ENCODE results near the gene PAX6.

DNA sequence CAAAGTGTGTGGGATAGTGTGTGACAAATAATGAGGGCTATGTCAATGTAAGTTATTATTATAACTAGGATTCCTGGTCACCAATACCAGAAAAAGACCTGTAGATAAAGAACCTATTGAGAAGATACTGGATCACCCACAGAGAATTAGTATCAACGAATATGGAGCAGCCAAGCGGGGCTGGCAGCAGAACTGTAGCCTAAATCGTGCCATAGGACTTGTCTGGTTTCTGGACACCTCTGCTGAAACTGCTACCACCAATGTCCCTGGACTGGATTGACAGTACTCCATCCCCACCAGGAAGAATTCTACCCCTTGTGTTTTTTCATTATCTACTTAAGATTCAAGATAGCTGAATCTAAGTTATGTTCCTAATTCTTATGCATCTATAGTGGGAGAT lies 30.3 kb upstream of the PAX6 start:
- TF ChIP-seq, protein P1, sequence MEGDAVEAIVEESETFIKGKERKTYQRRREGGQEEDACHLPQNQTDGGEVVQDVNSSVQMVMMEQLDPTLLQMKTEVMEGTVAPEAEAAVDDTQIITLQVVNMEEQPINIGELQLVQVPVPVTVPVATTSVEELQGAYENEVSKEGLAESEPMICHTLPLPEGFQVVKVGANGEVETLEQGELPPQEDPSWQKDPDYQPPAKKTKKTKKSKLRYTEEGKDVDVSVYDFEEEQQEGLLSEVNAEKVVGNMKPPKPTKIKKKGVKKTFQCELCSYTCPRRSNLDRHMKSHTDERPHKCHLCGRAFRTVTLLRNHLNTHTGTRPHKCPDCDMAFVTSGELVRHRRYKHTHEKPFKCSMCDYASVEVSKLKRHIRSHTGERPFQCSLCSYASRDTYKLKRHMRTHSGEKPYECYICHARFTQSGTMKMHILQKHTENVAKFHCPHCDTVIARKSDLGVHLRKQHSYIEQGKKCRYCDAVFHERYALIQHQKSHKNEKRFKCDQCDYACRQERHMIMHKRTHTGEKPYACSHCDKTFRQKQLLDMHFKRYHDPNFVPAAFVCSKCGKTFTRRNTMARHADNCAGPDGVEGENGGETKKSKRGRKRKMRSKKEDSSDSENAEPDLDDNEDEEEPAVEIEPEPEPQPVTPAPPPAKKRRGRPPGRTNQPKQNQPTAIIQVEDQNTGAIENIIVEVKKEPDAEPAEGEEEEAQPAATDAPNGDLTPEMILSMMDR (IDR thresholded peaks at IDR 0.05): no peak
- TF ChIP-seq POLR2A (IDR thresholded peaks at IDR 0.05): no peak
